ACC112 (cell line): ENCODE data around the gene GPC1.
"Not testable (repeated sequence)": the region's sequence is repeated elsewhere in the genome, so short reads cannot be mapped to it uniquely, and the experiment has no call there.

Experiments used
- H2AFZ ChIP-seq: fragments of 200-600 bp; sonication (generic); one replicate; pipeline ENCODE4 v1.6.0; 2017; ENCODE audit warnings: antibody characterized with exemption, low read length; ENCODE audit not compliant: unreplicated experiment
- H3K27ac ChIP-seq: fragments of 200-600 bp; sonication (generic); 2 replicates; pipeline ENCODE4 v1.5.1; 2014; ENCODE audit warnings: low read depth, mild to moderate bottlenecking, antibody characterized with exemption, low read length, moderate library complexity
- H3K27me3 ChIP-seq: fragments of 200-600 bp; sonication (generic); 2 replicates; pipeline ENCODE4 v1.6.1; 2014; ENCODE audit warnings: mild to moderate bottlenecking, antibody characterized with exemption, low read length, moderate library complexity, mixed read lengths; ENCODE audit not compliant: insufficient read depth
- H3K36me3 ChIP-seq: fragments of 200-600 bp; sonication (generic); 2 replicates; pipeline ENCODE4 v1.6.1; 2016; ENCODE audit warnings: mild to moderate bottlenecking, antibody characterized with exemption, low read length, moderate library complexity, mixed read lengths; ENCODE audit not compliant: insufficient read depth
- H3K4me1 ChIP-seq: fragments of 200-600 bp; sonication (generic); one replicate; pipeline ENCODE4 v1.6.1; 2016; ENCODE audit warnings: low read length, mixed read lengths; ENCODE audit not compliant: insufficient read depth, unreplicated experiment, control insufficient read depth
- H3K4me3 ChIP-seq: fragments of 200-600 bp; sonication (generic); 2 replicates; pipeline ENCODE4 v1.5.1; 2014; ENCODE audit warnings: mild to moderate bottlenecking, low read depth, low read length
- H3K79me2 ChIP-seq: fragments of 200-600 bp; sonication (generic); one replicate; pipeline ENCODE4 v1.6.0; 2016; ENCODE audit warnings: low read length; ENCODE audit not compliant: control insufficient read depth, unreplicated experiment, insufficient read depth

The GPC1 gene

GRCh38 chr2:240435457-240435947 is at the start of gene GPC1:
GPC1 (plus strand) TSS chr2:240435663; CDS start chr2:240435919, 256 bp downstream.
- H3K27me3 ChIP-seq, result no peaks in the 10 kb centered on the region
- peak within 1 kb of the TSS; percentile 86 for H3K27ac ChIP-seq
- peaks cover 34% of the 10 kb centered on the region for H3K79me2 ChIP-seq
- peaks cover 28% of the 10 kb centered on the region for H3K4me1 ChIP-seq
- H2AFZ ChIP-seq, result peak within 1 kb of the TSS; percentile 63
- H3K36me3 ChIP-seq, result no peaks in the 10 kb centered on the region
- H3K4me3 ChIP-seq, result peak within 1 kb of the TSS; percentile 95

GRCh38 chr2:240386326-240386725 is 49.1 kb upstream of the GPC1 start:
- Histone ChIP-seq H3K36me3 (no peaks in the 10 kb centered on the region), H3K27me3 (no peaks in the 10 kb centered on the region), H2AFZ (no peak overlapping the region), H3K27ac (peak overlapping the region; percentile 37; the same call in 1 of the 2 replicates), H3K79me2 (peaks cover 3% of the 10 kb centered on the region), H3K4me3 (no peak overlapping the region), H3K4me1 (peaks cover 15% of the 10 kb centered on the region)

GRCh38 chr2:240386743-240387142 is 48.7 kb upstream of the GPC1 start:
- Histone ChIP-seq H3K4me1 (peaks cover 15% of the 10 kb centered on the region), H3K27ac (peak overlapping the region; percentile 72), H3K4me3 (peak overlapping the region; percentile 61)
- H3K79me2 ChIP-seq, H3K36me3 ChIP-seq, H2AFZ ChIP-seq, H3K27me3 ChIP-seq: not testable (repeated sequence)

GRCh38 chr2:240387325-240387668 is 48.2 kb upstream of the GPC1 start:
- Histone ChIP-seq H3K79me2 (peaks cover 3% of the 10 kb centered on the region), H3K4me3 (peak overlapping the region; percentile 61), H3K27me3 (no peaks in the 10 kb centered on the region), H2AFZ (peak overlapping the region; percentile 26), H3K27ac (peak overlapping the region; percentile 72), H3K36me3 (no peaks in the 10 kb centered on the region), H3K4me1 (peaks cover 15% of the 10 kb centered on the region)

- peaks cover 15% of the 10 kb centered on the region for H3K4me1 ChIP-seq
- peak overlapping the region; percentile 26 for H2AFZ ChIP-seq
- H3K27ac ChIP-seq, result peak overlapping the region; percentile 72
- peaks cover 3% of the 10 kb centered on the region for H3K79me2 ChIP-seq
- no peaks in the 10 kb centered on the region for H3K27me3 ChIP-seq
- no peaks in the 10 kb centered on the region for H3K36me3 ChIP-seq
- peak overlapping the region; percentile 61 for H3K4me3 ChIP-seq
Measured at GRCh38 chr2:240387669-240388358, 47.6 kb upstream of the GPC1 start.

GRCh38 chr2:240388471-240389301 is 46.8 kb upstream of the GPC1 start:
- H2AFZ ChIP-seq, result no peak overlapping the region
- peaks cover 15% of the 10 kb centered on the region for H3K4me1 ChIP-seq
- H3K27ac ChIP-seq, result peak overlapping the region; percentile 72; the same call in 1 of the 2 replicates

GRCh38 chr2:240389302-240389805 is 46.1 kb upstream of the GPC1 start:
- Histone ChIP-seq H3K4me3 (no peak overlapping the region), H2AFZ (no peak overlapping the region), H3K27me3 (no peaks in the 10 kb centered on the region), H3K4me1 (peaks cover 15% of the 10 kb centered on the region), H3K79me2 (peaks cover 3% of the 10 kb centered on the region), H3K27ac (no peak overlapping the region), H3K36me3 (no peaks in the 10 kb centered on the region)

More at GRCh38 chr2:240388471-240389301, 46.8 kb upstream of the GPC1 start:
- Histone ChIP-seq H3K27me3 (no peaks in the 10 kb centered on the region), H3K36me3 (no peaks in the 10 kb centered on the region), H3K79me2 (peaks cover 3% of the 10 kb centered on the region), H3K4me3 (no peak overlapping the region)

- Histone ChIP-seq H3K4me3 (no peak overlapping the region), H3K79me2 (peaks cover 3% of the 10 kb centered on the region), H3K27ac (no peak overlapping the region), H3K27me3 (no peaks in the 10 kb centered on the region), H2AFZ (no peak overlapping the region), H3K4me1 (peaks cover 15% of the 10 kb centered on the region), H3K36me3 (no peaks in the 10 kb centered on the region)
Measured at GRCh38 chr2:240390091-240391073, 45.1 kb upstream of the GPC1 start.

- H3K36me3 ChIP-seq, result no peaks in the 10 kb centered on the region
- H3K27ac ChIP-seq, result no peak overlapping the region
- H3K4me3 ChIP-seq, result no peak overlapping the region
- H2AFZ ChIP-seq, result no peak overlapping the region
- H3K27me3 ChIP-seq, result no peaks in the 10 kb centered on the region
- H3K79me2 ChIP-seq, result peaks cover 1% of the 10 kb centered on the region
- peaks cover 15% of the 10 kb centered on the region for H3K4me1 ChIP-seq
Measured at GRCh38 chr2:240391111-240392051, 44.1 kb upstream of the GPC1 start.
